ENCODE data around the gene OOSP4A.

Gene OOSP4A

DNA sequence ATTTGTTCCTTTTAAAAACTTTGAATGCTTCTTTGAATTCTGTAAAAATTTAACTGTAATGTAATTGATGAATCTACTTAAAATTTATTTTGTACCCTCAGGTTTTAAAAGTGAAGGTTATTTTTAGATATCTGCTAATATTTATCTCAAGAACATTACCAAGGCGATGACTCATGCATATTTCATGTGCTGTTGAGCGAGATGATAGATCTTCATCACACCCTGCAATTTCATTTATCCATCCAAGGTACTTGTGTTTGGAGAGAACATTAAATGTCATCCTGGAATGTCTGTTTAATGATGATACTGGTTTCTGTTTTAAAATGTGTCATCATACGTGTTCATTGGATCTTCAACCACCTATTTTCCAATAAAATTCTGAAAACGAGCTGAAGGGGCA lies 6.7 kb upstream of the OOSP4A start:
- no peak for DNase-seq (ENCODE audit: low read depth)
- no peak for TF ChIP-seq CTCF (IDR thresholded peaks at IDR 0.05; ENCODE audit: low read depth, low read length, missing control alignments)
- H3K4me3 ChIP-seq (ENCODE audit: low read depth, low read length), result no peak overlapping the region

GRCh38 chr11:59960502-59961381 lies 3.1 kb upstream of the OOSP4A start:
- no peak for TF ChIP-seq CTCF (IDR thresholded peaks at IDR 0.05; ENCODE audit: low read depth, low read length, missing control alignments)
- no peak overlapping the region for H3K4me3 ChIP-seq (ENCODE audit: low read depth, low read length)
- DNase-seq (ENCODE audit: low read depth), result no peak

- no peak overlapping the region for H3K4me3 ChIP-seq (ENCODE audit: low read depth, low read length)
- no peak for TF ChIP-seq CTCF (IDR thresholded peaks at IDR 0.05; ENCODE audit: low read depth, low read length, missing control alignments)
Measured at GRCh38 chr11:59962107-59962482, 1.7 kb upstream of the OOSP4A start.

DNA sequence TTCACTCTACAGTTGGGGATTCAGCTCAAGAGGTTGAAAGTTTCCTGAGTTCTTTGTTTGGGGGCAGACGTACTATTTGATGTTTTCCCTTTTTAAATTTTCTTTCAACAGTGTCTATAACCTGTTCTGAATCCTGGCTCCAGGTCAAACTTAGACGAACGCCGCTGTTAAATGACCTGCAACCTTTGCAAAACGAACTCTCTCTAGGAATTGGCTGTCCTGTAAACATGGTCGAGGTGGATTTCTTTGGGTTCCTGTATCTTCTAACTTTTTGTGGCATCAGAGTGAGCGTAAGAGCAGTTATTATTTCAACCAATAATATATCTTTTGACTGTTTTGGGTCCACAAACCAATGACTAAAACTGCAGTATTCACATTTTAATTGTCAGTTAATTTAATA lies 1.6 kb downstream of the OOSP4A start:
- DNase-seq (ENCODE audit: low read depth), result no peak
- no peak for TF ChIP-seq CTCF (IDR thresholded peaks at IDR 0.05; ENCODE audit: low read depth, low read length, missing control alignments)
- no peak overlapping the region for H3K4me3 ChIP-seq (ENCODE audit: low read depth, low read length)

More at GRCh38 chr11:59962107-59962482, 1.7 kb upstream of the OOSP4A start:
- DNase-seq (ENCODE audit: low read depth), result no peak

GRCh38 chr11:59966201-59966600 lies 2.4 kb downstream of the OOSP4A start:
- TF ChIP-seq CTCF (IDR thresholded peaks at IDR 0.05; ENCODE audit: low read depth, low read length, missing control alignments), result no peak
- no peak overlapping the region for H3K4me3 ChIP-seq (ENCODE audit: low read depth, low read length)
- no peak for DNase-seq (ENCODE audit: low read depth)

GRCh38 chr11:59967677-59968394 lies 4.0 kb downstream of the OOSP4A start:
- H3K4me3 ChIP-seq (ENCODE audit: low read depth, low read length), result no peak overlapping the region
- TF ChIP-seq CTCF (IDR thresholded peaks at IDR 0.05; ENCODE audit: low read depth, low read length, missing control alignments), result no peak
- DNase-seq (ENCODE audit: low read depth), result no peak
